ENCODE results near the gene EGFLAM. TPM values are rescaled to one million over a fixed set of nuclear protein-coding genes. Genes with fewer than 3 reads are reported as not detected.

Gene EGFLAM
- total RNA-seq, 1 experiment from 2014 or later = 0.33 TPM

GRCh38 chr5:38456657-38457399 is 198.5 kb downstream of the EGFLAM start:
- H3K4me2 ChIP-seq (ENCODE audit: insufficient read depth, insufficient read length, low read length) = no peak overlapping the region
- Mint-ChIP-seq H3K27me3 (ENCODE audit: low read depth) (peaks cover 5% of the 10 kb centered on the region), H3K9me3 (no peaks in the 10 kb centered on the region), H3K4me3 (no peak overlapping the region), H3K27ac (no peak overlapping the region), H3K4me1 (no peaks in the 10 kb centered on the region), H3K36me3 (ENCODE audit: insufficient read depth in 1 of 3, low read depth in 3 of 3) (no peaks in the 10 kb centered on the region)
- no peak overlapping the region for H2BK20ac ChIP-seq (ENCODE audit: low read depth, low read length, poor library complexity, severe bottlenecking)
- no peaks in the 10 kb centered on the region for H3K23me2 ChIP-seq (ENCODE audit: insufficient read length, low read depth, low read length, poor library complexity, severe bottlenecking)
- H2AK5ac ChIP-seq (ENCODE audit: insufficient read length, low read length) = no peak overlapping the region
- no peaks in the 10 kb centered on the region for H3K27me3 ChIP-seq (ENCODE audit: insufficient read depth, low read length)
- H4K8ac ChIP-seq (replicated peaks; ENCODE audit: insufficient read length, low read depth, low read length) = no peak overlapping the region
- no peaks in the 10 kb centered on the region for H3K9me3 ChIP-seq (ENCODE audit: control insufficient read depth, low read depth, low read length)
- no peak overlapping the region for H3K14ac ChIP-seq (ENCODE audit: insufficient read depth, low read length)
- no peak overlapping the region for H2BK15ac ChIP-seq (ENCODE audit: low read depth, low read length)
- H4K91ac ChIP-seq (ENCODE audit: insufficient read length, low read depth, low read length) = no peak overlapping the region
- no CpG with 5 or more reads among the region's 4 CpGs for WGBS (ENCODE audit: extremely low coverage, insufficient read length, low lambda C conversion rate)
- no peaks in the 10 kb centered on the region for H3K79me1 ChIP-seq (ENCODE audit: insufficient read depth, low read depth, low read length, poor library complexity, severe bottlenecking)
- no peak overlapping the region for H3T11ph ChIP-seq (ENCODE audit: low read length)
- H2AFZ ChIP-seq (ENCODE audit: low read length) = no peak overlapping the region
- H3K4me1 ChIP-seq (ENCODE audit: insufficient read depth, low read length) = no peaks in the 10 kb centered on the region
- no peak overlapping the region for H2BK12ac ChIP-seq (ENCODE audit: insufficient read length, low read depth, low read length)
- no peaks in the 10 kb centered on the region for H4K20me1 ChIP-seq (ENCODE audit: control insufficient read depth, insufficient read depth, insufficient read length)
- H3K23ac ChIP-seq (ENCODE audit: insufficient read length, low read depth, low read length) = no peak overlapping the region
- no peak overlapping the region for H3K27ac ChIP-seq (ENCODE audit: insufficient read length, low read depth, low read length)
- TF ChIP-seq CTCF (conservative IDR thresholded peaks at IDR 0.05) = no peak
- H3K79me2 ChIP-seq (ENCODE audit: insufficient read depth, low read length) = no peaks in the 10 kb centered on the region
- no peak overlapping the region for H4K5ac ChIP-seq (ENCODE audit: insufficient read length, low read depth, low read length)
- no peak overlapping the region for H3K4ac ChIP-seq (ENCODE audit: low read depth, low read length)
- H3K56ac ChIP-seq (ENCODE audit: insufficient read length, low read depth, low read length) = no peak overlapping the region
- no peak overlapping the region for H2BK5ac ChIP-seq (ENCODE audit: insufficient read length, low read length)
- no peak overlapping the region for H2BK120ac ChIP-seq (ENCODE audit: low read depth, low read length, poor library complexity, severe bottlenecking)
- no peak overlapping the region for H3K9ac ChIP-seq (ENCODE audit: extremely low read depth, insufficient read length, low read length)
- H3K18ac ChIP-seq (ENCODE audit: insufficient read length, low read depth, low read length) = no peak overlapping the region
- DNase-seq = no peak
